HEK293 (cell line): ENCODE measurements around the gene RIPOR3.

Source experiments
- CTCF ChIA-PET: fragments of 350-600 bp; formaldehyde crosslinking; extraction: SDS; loops from one replicate; lab custom pipeline; 2021; ENCODE audit warnings: antibody characterized with exemption; lab: Yijun Ruan, JAX
- POLR2A ChIA-PET: fragments of 300-600 bp; formaldehyde crosslinking; extraction: SDS; loops from one replicate; lab custom pipeline; 2020; ENCODE audit warnings: antibody characterized with exemption, inconsistent platforms; lab: Yijun Ruan, JAX
- H3K27ac ChIP-seq: fragments of 200-500 bp; sonication (Bioruptor generic); 2 replicates; pipeline ENCODE4 v1.5.1; 2014; ENCODE audit warnings: low read depth, low read length, control low read depth, inconsistent platforms; ENCODE audit errors: extremely low read depth
- H3K36me3 ChIP-seq, 2 experiments: fragments of 200-500 bp in 1 of 2; sonication (Bioruptor generic) in 1 of 2; 1 replicate in 1 of 2; 2 replicates in 1 of 2; pipeline ENCODE4 v1.5.1; 2014 to 2017; ENCODE audit warnings: inconsistent platforms in 2 of 2, low read length in 2 of 2; ENCODE audit not compliant: control insufficient read depth in 2 of 2, insufficient read depth in 1 of 2
- H3K4me1 ChIP-seq: fragments of 200-500 bp; sonication (Bioruptor generic); 2 replicates; pipeline ENCODE4 v1.5.1; 2014; ENCODE audit warnings: mild to moderate bottlenecking, low read length, inconsistent platforms; ENCODE audit not compliant: control insufficient read depth, insufficient read depth
- H3K4me3 ChIP-seq: 2 replicates; pipeline ENCODE4 v1.5.1; 2011; ENCODE audit warnings: low read depth, mild to moderate bottlenecking, control low read depth, low read length, moderate library complexity
- H3K9me3 ChIP-seq: fragments of 200-500 bp; sonication (Bioruptor generic); 2 replicates; pipeline ENCODE4 v1.5.1; 2014; ENCODE audit warnings: low read depth, low read length, inconsistent platforms; ENCODE audit not compliant: control insufficient read depth, insufficient read depth
- BCL11A ChIP-seq: fragments of 450-650 bp; formaldehyde crosslinking; IDR thresholded peaks from 2 replicates; pipeline ENCODE4 v1.5.1; 2016; ENCODE audit warnings: low read depth, missing biosample characterization, missing genetic modification characterization
- HOXA7 ChIP-seq: sonication (generic); formaldehyde crosslinking; IDR thresholded peaks from 2 replicates; pipeline ENCODE4 v1.8.1; 2022; ENCODE audit warnings: missing genetic modification reagents, borderline replicate concordance
- KLF16 ChIP-seq: fragments of 450-650 bp; formaldehyde crosslinking; IDR thresholded peaks from 2 replicates; pipeline ENCODE4 v1.5.1; 2017; ENCODE audit warnings: missing biosample characterization, missing genetic modification characterization
- REPIN1 ChIP-seq: fragments of 450-650 bp; formaldehyde crosslinking; IDR thresholded peaks from 2 replicates; pipeline ENCODE4 v1.5.1; 2017; ENCODE audit warnings: missing biosample characterization, missing genetic modification characterization, low read depth
- TCF7L2 ChIP-seq: IDR thresholded peaks from 2 replicates; pipeline ENCODE4 v1.6.1; 2011; ENCODE audit warnings: low read depth, mild to moderate bottlenecking, inconsistent platforms, low read length, moderate library complexity, borderline replicate concordance
- ZBTB48 ChIP-seq: fragments of 450-650 bp; formaldehyde crosslinking; IDR thresholded peaks from 2 replicates; pipeline ENCODE4 v1.5.1; 2016; ENCODE audit warnings: missing biosample characterization, missing genetic modification characterization
- ZNF138 ChIP-seq: fragments of 450-650 bp; formaldehyde crosslinking; IDR thresholded peaks from 2 replicates; pipeline ENCODE4 v1.5.1; 2016; ENCODE audit warnings: missing biosample characterization, missing genetic modification characterization, borderline replicate concordance
- ZNF16 ChIP-seq: fragments of 450-650 bp; formaldehyde crosslinking; IDR thresholded peaks from 2 replicates; pipeline ENCODE4 v1.5.1; 2016; ENCODE audit warnings: low read depth, missing biosample characterization, missing genetic modification characterization
- ZNF169 ChIP-seq: fragments of 450-650 bp; formaldehyde crosslinking; IDR thresholded peaks from 2 replicates; pipeline ENCODE4 v1.5.1; 2016; ENCODE audit warnings: missing biosample characterization, missing genetic modification characterization
- ZNF266 ChIP-seq: fragments of 450-650 bp; formaldehyde crosslinking; IDR thresholded peaks from 2 replicates; pipeline ENCODE4 v1.5.1; 2016; ENCODE audit warnings: missing biosample characterization, missing genetic modification characterization, low read depth
- ZNF350 ChIP-seq: fragments of 450-650 bp; formaldehyde crosslinking; IDR thresholded peaks from 2 replicates; pipeline ENCODE4 v1.5.0; 2017; ENCODE audit warnings: missing biosample characterization, mild to moderate bottlenecking, missing genetic modification characterization
- ZNF366 ChIP-seq: fragments of 450-650 bp; formaldehyde crosslinking; conservative IDR thresholded peaks from 2 replicates; pipeline ENCODE4 v1.5.1; 2016; ENCODE audit warnings: missing biosample characterization, missing genetic modification characterization
- ZNF426 ChIP-seq: fragments of 450-650 bp; formaldehyde crosslinking; IDR thresholded peaks from 2 replicates; pipeline ENCODE4 v1.5.1; 2017; ENCODE audit warnings: missing biosample characterization, missing genetic modification characterization, mild to moderate bottlenecking, inconsistent platforms, moderate library complexity
- ZNF501 ChIP-seq: fragments of 450-650 bp; formaldehyde crosslinking; IDR thresholded peaks from 2 replicates; pipeline ENCODE4 v1.5.1; 2016; ENCODE audit warnings: missing biosample characterization, missing genetic modification characterization
- ZNF514 ChIP-seq: fragments of 450-650 bp; formaldehyde crosslinking; IDR thresholded peaks from 2 replicates; pipeline ENCODE4 v1.5.1; 2016; ENCODE audit warnings: missing biosample characterization, missing genetic modification characterization
- ZNF621 ChIP-seq: fragments of 450-650 bp; formaldehyde crosslinking; IDR thresholded peaks from 2 replicates; pipeline ENCODE4 v1.5.1; 2017; ENCODE audit warnings: missing biosample characterization, missing genetic modification characterization
- ZNF670 ChIP-seq: fragments of 450-650 bp; formaldehyde crosslinking; IDR thresholded peaks from 2 replicates; pipeline ENCODE4 v1.5.1; 2016; ENCODE audit warnings: missing biosample characterization, missing genetic modification characterization, low read depth
- ZNF791 ChIP-seq: fragments of 450-650 bp; formaldehyde crosslinking; IDR thresholded peaks from 2 replicates; pipeline ENCODE4 v1.5.1; 2016; ENCODE audit warnings: missing biosample characterization, missing genetic modification characterization
- ZNF837 ChIP-seq: fragments of 450-650 bp; formaldehyde crosslinking; IDR thresholded peaks from 2 replicates; pipeline ENCODE4 v1.5.1; 2016; ENCODE audit warnings: missing biosample characterization, missing genetic modification characterization
- ZXDB ChIP-seq: fragments of 450-650 bp; formaldehyde crosslinking; IDR thresholded peaks from 2 replicates; pipeline ENCODE4 v1.5.1; 2016; ENCODE audit warnings: missing biosample characterization, missing genetic modification characterization
- TF ChIP-seq, protein P1 (sequence below): fragments of 450-650 bp; formaldehyde crosslinking; IDR thresholded peaks from 2 replicates; pipeline ENCODE4 v1.5.1; 2017; ENCODE audit warnings: missing biosample characterization, missing genetic modification characterization
- TF ChIP-seq, protein P2 (sequence below): fragments of 450-650 bp; formaldehyde crosslinking; IDR thresholded peaks from 2 replicates; pipeline ENCODE4 v1.5.1; 2016; ENCODE audit warnings: missing biosample characterization, missing genetic modification characterization, low read depth
- TF ChIP-seq, protein P3 (sequence below): IDR thresholded peaks from 2 replicates; pipeline ENCODE4 v1.6.1; 2011; ENCODE audit warnings: mild to moderate bottlenecking, low read depth, low read length, borderline replicate concordance

Gene RIPOR3

DNA sequence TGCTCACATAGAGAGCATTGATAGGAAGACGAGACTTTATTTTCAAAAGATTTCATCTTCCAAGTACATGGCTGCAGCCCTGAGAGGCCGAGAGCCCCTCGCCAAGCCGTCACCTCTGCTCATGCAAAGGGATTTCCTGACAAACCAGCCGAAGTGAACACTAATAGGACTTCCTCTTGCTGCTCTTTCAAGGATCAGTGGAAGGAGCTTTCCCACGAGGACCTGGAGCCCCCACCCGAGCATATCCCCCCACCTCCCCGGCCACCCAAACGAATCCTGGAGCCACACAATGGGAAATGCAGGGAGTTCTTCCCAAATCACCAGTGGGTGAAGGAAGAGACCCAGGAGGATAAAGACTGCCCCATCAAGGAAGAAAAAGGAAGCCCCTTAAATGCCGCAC is 111.8 kb downstream of the RIPOR3 start:
- POLR2A ChIA-PET: no interaction called here
- Histone ChIP-seq H3K27ac (no peak overlapping the region), H3K36me3 (peaks cover 3 to 91% of the 10 kb centered on the region in 2 experiments; a peak in 1 of 3 replicates), H3K4me3 (no peak overlapping the region)
- no peak for TF ChIP-seq ZXDB (tag by site-specific recombination)
- no peak for TF ChIP-seq ZNF621 (tag by site-specific recombination)
- no peak for TF ChIP-seq BCL11A
- TF ChIP-seq ZNF16: no peak
- no peak for TF ChIP-seq ZNF791 (tag by site-specific recombination)
- TF ChIP-seq KLF16 (tag by site-specific recombination): no peak
- TF ChIP-seq ZNF426 (tag by site-specific recombination): no peak
- no peak for TF ChIP-seq ZNF501 (tag by site-specific recombination)
- TF ChIP-seq, protein P1, sequence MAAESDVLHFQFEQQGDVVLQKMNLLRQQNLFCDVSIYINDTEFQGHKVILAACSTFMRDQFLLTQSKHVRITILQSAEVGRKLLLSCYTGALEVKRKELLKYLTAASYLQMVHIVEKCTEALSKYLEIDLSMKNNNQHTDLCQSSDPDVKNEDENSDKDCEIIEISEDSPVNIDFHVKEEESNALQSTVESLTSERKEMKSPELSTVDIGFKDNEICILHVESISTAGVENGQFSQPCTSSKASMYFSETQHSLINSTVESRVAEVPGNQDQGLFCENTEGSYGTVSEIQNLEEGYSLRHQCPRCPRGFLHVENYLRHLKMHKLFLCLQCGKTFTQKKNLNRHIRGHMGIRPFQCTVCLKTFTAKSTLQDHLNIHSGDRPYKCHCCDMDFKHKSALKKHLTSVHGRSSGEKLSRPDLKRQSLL (tag by site-specific recombination): no peak
- TF ChIP-seq ZNF138 (tag by site-specific recombination): no peak
- TF ChIP-seq ZNF514 (tag by site-specific recombination): no peak
- no peak for TF ChIP-seq HOXA7 (CRISPR knock-in tag)
- no peak for TF ChIP-seq REPIN1
- TF ChIP-seq ZNF670 (tag by site-specific recombination): no peak
- no peak for TF ChIP-seq ZBTB48
- TF ChIP-seq, protein P2, sequence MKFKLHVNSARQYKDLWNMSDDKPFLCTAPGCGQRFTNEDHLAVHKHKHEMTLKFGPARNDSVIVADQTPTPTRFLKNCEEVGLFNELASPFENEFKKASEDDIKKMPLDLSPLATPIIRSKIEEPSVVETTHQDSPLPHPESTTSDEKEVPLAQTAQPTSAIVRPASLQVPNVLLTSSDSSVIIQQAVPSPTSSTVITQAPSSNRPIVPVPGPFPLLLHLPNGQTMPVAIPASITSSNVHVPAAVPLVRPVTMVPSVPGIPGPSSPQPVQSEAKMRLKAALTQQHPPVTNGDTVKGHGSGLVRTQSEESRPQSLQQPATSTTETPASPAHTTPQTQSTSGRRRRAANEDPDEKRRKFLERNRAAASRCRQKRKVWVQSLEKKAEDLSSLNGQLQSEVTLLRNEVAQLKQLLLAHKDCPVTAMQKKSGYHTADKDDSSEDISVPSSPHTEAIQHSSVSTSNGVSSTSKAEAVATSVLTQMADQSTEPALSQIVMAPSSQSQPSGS (tag by site-specific recombination): no peak
- no peak for TF ChIP-seq ZNF169 (tag by site-specific recombination)
- TF ChIP-seq, protein P3, sequence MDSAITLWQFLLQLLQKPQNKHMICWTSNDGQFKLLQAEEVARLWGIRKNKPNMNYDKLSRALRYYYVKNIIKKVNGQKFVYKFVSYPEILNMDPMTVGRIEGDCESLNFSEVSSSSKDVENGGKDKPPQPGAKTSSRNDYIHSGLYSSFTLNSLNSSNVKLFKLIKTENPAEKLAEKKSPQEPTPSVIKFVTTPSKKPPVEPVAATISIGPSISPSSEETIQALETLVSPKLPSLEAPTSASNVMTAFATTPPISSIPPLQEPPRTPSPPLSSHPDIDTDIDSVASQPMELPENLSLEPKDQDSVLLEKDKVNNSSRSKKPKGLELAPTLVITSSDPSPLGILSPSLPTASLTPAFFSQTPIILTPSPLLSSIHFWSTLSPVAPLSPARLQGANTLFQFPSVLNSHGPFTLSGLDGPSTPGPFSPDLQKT: no peak
- no peak for TF ChIP-seq ZNF837 (tag by site-specific recombination)
- no peak for TF ChIP-seq ZNF366 (tag by site-specific recombination)
- TF ChIP-seq, all 188 proteins: peak for 0
- Histone ChIP-seq H3K4me1 (no peaks in the 10 kb centered on the region), H3K9me3 (no peaks in the 10 kb centered on the region)
- CTCF ChIA-PET: interaction anchor here (0.6 to 2.2 kb wide), 19 partner anchors 10 to 400 kb away, joined by 3 to 9 read pairs (median 4); no protein-coding TSS in a partner anchor

DNA sequence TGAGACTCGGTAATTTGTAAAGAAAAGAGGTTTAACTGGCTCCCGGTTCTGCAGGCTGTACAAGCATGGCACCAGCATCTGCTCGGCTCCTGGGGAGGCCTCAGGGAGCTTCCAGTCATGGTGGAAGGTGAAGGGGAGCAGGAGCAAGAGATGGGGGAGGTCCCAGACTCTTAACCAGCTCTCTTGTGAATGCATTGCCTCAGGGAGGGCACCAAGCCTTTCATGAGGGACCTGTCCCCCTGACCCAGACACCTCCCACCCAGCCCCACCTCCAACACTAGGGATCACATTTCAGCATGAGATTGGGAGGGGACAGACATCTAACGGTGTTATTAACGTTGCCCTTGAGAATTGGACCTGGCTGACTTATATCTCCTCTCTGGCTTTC is 112.6 kb downstream of the RIPOR3 start:
- peaks cover 3 to 93% of the 10 kb centered on the region in 2 experiments; a peak in 1 of 3 replicates for H3K36me3 ChIP-seq
- no peak overlapping the region for H3K4me3 ChIP-seq
- no peak for TF ChIP-seq ZNF266
- no peak for TF ChIP-seq TCF7L2
- TF ChIP-seq ZNF350 (tag by site-specific recombination): no peak
- no peaks in the 10 kb centered on the region for H3K9me3 ChIP-seq
- no peak overlapping the region for H3K27ac ChIP-seq
- ChIA-PET CTCF (interaction anchor here (1.1 to 2.2 kb wide), 7 partner anchors 16 to 393 kb away, joined by 3 to 9 read pairs (median 3); no protein-coding TSS in a partner anchor), POLR2A (no interaction called here)
- no peaks in the 10 kb centered on the region for H3K4me1 ChIP-seq
